SU-DHL-6 (cell line): ENCODE data around the gene RNF166.

ENCODE experiments used
- CTCF ChIP-seq: fragments of 200-600 bp; sonication (generic); IDR thresholded peaks from one replicate; pipeline ENCODE4 v1.5.1; 2017; ENCODE audit warnings: antibody characterized with exemption, mild to moderate bottlenecking, low read length, moderate library complexity; ENCODE audit not compliant: insufficient read depth, poor library complexity, severe bottlenecking
- EZH2phosphoT487 ChIP-seq: fragments of 200-600 bp; sonication (generic), shearing (Covaris generic); conservative IDR thresholded peaks from 2 replicates; pipeline ENCODE4 v1.6.1; 2018; ENCODE audit warnings: mild to moderate bottlenecking, antibody characterized with exemption, low read length, moderate library complexity, mixed read lengths

DNA sequence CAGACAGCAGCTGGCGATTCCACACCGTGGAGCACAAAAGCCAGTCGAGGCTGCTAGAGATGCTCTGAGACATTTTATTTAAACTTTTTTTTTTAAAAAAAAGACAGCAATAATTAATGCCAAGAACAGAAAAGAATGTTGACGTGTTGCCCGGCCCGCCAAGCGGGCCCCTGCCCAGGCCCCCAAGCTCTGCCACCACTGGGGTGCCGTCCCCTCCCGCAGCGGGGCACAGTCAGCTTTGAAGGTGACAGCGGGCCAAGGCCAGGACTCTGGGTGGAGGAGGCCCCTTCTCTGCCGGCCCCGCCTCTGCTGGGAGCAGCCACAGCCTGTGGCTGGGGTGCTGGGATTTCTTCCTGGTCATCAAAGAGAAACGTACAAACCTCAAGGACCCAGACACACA lies 9.8 kb downstream of the RNF166 start:
- TF ChIP-seq EZH2phosphoT487 (no peak), CTCF (no peak)
